Activated CD4-positive, alpha-beta T cell treated with anti-CD3 and anti-CD28 coated beads, Interleukin-2, amount 50 U/mL, for 1 hour (primary cell): Measurements from ENCODE around the gene MPI.

ENCODE experiments used
- DNase-seq: peaks from one replicate; pipeline ENCODE4 v3.0.0-alpha.2; 2020

Gene MPI

DNA sequence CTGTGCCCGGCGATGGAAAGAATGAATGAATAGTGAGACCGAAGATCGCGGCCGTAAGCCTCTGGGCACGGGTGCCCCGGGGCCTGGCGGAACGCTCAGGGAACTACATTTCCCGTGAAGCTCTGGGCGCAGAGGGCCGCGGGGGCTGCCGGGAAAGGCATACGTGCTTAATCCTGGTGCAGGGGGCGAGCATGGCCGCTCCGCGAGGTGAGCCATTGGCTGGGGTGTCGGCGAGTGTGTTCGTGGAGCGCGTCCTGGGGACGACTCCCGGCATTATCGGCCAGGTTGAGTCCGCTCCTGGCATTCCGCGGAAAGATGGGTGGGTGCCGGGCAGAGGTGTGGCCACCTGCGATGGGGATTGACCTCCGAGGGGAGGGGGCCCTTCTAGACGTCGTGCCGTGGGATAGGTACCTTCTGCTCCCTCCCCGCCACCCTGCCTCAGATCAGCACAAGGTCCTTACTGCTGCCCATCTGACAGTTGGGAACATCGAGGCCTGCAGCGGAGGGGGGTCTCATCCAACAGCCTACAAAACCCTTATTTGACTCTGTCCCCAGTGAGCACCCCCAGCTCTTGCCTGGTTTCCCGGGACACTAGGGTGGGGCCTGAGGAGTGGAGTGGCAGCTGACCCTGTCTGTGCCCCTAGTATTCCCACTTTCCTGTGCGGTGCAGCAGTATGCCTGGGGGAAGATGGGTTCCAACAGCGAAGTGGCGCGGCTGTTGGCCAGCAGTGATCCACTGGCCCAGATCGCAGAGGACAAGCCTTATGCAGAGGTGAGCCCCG is at the start of gene MPI:
TSS of gene MPI (plus strand) at position 160 of the 782 bp plus-strand sequence. CDS start at position 192, 32 bp downstream.
- DNase-seq = peak; percentile 81

DNA sequence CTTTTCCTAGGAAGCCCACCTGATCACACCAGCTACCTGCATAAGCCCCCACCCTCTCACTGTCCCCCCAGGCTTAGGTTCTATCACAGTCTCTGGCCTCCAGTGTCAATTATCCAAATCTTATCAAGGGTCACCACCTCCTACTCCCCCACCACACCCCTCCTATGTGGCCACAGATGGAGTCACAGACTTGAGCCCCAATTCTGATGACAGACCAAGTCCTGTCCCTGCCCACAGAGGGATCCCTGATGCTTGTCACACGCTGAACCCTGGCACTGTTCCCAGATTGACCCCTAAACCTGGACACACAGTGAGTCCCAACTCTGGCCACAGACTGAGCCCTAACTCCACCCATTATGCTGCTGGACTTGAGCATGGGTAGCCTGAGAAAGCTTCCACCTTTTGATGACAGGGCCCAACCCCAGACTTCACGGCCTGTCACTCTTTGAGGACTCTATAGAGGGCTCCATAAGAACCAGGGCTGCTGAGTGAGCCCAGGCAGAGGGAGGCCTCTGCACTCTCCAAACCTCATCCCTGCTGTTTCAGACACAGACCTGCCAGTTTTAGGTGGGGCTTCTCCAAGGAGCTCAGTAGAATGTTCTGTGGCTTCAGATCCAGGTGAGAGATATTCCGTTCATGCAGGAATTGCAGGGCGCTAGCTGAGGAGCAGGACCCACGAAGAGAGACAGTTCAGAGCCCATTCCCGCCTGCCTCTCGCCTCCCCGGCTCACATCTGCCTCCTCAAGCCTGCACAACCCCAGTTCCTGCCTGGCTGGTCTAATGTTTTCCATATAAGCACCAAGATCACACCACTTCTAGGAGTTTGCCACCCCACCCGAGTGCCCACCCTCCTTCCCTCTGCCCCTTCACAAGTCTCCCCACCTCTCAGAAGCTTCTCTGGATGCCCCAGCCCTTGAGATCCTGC is 48.7 kb upstream of the MPI start:
- DNase-seq = no peak

GRCh38 chr15:74841891-74842373 is 47.9 kb upstream of the MPI start:
- DNase-seq = no peak

GRCh38 chr15:74842581-74843444 is 47.0 kb upstream of the MPI start, which contains the start of gene ULK3:
TSS of gene ULK3 (minus strand) at chr15:74843156. CDS start at chr15:74843105, 51 bp downstream.
- peak; percentile 91 for DNase-seq

DNA sequence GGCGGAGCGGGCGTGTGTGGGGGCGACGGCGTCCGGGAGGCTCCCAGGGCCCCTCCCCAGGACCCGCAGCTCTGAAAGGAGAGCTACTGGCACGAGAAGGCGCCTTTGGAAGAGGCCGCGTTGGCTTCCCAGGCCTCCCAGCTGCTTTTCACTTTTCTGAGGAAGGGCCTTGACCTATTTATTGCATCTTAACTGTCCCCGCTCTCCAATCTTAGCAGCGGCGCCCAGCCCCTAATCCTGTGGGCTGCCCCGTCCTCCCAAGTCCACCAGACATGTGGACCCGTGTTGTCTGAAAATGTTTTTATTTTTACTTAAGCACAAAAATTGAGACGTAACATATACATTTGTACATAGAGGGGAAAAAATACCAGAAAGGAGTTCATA is 46.4 kb upstream of the MPI start:
- DNase-seq = no peak

DNA sequence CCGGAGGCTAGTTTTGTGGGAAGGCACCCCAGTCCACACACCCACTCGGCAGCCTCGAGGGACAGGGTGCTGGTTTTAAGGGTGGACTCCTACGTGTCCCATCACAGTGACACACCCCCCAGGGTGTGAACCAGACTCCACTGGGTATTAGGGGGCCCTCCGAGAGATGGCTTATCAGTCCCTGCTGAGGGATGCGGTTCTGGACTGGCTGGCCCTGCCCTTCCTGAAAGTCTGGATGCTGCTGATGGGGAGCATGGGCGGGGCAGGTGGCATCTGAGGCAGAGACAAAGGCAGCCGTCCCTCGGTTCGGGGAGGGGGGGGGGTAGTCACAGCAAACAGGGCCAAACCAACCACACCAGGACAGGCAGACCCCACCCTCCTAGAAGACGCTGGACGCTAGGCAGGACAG is 45.9 kb upstream of the MPI start:
- DNase-seq = no peak

DNA sequence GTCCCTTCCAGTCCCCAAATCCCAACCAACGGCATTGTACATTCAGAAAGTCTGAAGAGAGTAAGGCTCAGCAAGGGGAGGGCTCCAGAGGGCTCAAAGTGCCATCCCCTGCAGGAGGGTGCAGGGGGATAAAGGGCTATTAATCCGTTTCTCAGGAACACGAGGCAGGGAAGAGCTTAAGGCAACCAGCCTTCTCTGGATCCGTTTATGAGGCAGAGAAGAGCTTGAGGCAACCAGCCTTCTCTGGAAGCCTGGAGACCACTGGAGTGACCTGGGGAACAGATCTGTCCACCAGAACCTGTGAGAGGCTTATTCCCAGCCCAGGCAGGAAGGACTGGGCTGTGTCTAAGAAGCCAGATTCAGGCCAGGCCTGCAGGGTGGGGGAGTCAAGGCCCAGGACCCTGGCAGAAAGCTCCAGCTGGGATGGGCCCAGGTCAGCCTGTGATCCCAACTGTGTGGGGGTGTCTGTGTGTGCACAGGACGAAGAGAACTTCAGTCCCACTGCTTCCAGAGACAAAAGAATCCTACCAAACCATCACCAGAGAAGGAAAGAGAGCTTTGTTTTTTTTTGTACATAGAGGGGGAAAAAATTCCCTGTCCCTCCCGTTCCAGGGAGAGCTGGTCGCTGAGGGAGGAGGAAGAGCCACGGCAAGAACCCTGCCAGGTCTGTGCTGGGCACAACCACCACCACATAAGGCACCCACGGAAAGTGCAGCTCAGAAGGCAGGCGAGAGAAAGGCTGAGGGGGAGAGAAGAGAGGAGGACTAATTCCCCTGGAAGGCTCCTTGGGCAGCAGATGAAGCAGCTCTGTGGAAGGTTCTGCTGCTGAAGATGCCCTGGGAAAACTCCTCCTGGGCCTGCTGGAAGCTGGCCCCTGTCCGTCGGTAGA is 45.3 kb upstream of the MPI start:
- DNase-seq = no peak

DNA sequence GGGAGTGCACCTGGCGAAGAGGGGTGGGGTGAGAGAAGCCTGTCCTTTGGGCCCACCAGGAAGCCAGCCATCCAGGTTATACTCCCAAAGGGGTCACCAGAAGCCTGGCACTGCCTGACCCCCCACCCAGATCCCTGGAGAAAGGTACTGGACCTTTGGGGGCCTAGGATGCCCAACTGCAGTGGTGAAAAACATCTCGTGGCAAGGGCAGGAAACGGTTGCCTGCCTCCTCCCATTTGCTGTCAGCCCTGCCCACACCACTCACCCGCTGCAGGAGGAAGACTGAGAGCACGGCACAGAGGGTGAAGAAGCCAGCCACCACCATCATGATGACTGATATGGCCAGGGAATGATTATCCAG is 44.7 kb upstream of the MPI start:
- DNase-seq = peak; percentile 49

DNA sequence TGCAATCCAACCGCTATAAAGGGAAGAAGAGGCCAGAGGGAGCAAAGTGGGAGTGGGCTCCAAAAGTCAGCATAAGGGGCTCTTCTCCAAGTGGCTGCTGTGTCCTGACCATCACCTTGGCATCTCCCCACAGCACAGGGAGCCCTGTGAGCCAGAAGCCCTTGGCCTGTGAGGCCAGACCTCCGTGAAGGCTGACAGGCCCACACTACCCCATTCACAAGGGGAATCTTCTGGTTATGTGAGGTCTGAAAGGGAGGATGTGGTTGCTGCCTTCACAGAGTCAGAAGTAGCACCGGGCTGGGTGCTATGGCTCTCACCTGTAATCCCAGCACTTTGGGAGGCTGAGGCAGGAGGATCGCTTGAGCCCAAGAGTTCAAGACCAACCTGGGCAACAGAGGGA is 44.3 kb upstream of the MPI start:
- DNase-seq = no peak

DNA sequence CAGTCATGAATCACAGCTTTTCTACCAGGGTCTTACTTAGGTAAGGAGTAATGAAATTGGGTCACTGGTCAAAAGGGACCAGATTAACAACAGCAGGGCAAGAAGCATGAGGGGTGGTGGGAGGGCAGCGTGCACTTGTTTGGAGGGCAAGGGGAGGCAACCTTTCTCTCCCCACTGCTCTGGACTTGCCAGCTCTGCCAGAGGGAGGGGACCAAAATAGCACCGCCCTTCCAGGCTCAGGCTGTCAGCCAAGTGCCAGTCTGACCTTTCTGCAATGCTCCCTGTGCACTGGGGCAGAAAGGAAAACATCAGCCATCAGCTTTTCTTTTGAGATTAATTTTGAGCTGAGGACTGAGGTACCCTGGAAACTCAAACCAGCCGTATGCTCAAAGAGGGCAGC is 42.4 kb upstream of the MPI start:
- no peak for DNase-seq

DNA sequence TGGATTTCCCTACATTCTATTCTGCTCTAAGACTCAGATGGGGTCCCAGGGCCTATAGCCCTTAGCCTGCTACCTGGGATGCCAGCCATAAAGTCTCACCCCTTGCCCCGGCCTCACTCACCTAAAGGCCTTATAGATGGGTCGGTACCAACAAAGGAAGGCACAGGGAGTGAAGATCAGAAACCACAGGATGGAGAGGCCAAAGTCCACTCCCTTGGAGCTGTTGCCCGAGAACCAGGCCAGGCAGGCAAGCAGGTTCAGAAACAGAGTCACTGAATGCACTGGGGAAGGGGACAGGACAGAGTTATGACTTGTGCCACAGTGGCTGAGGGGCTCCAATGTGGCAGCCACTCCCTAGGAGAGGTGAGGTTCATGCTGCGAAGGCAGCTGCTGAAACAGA is 39.4 kb upstream of the MPI start:
- no peak for DNase-seq

DNA sequence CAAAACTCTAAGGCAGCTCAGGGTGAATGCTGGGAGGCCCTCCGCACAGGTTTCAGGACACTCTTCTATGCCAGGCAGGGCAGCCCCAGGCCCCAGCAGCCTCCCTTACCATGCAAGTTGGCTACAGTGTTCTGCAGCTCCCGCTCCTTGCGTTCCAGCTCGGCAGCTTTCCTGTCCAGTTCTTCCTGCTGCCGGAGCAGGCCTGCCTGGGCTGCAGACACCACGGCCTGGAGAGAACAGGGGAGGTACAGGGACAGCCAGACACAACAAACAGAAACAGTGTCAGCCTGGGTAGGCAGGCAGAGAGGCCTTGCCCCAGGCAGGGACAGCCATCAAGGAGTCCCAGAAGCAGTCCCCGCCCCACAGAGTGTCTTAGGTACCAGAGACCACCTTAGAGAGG is 37.9 kb upstream of the MPI start:
- no peak for DNase-seq

DNA sequence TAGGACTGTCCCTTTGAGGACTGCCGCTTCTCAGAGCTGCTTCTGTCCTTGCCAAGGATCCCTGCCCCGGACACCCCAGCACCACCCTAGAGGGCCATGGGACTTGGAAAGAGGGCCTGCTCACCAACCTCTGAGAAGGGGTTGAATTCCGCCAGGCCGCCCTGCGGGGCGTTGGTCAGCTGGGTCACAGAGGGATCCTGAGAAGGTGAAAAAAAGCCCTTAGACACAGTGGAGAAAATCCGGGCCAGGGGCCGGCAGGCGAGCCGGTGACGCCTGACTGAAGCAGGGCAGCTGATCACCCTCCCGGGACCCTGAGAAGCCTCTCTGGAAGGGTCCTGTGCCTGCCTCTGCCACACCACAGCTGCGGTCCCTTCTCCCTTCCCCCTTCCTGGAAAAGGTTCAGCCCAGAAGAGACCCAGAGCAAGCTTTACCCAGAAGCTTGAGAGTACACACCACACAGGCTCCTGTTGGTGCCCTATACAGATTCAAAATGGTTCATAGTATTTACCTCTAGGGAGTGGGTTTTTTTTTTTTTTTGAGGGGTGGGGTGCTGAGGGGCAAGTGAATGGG is 35.3 kb upstream of the MPI start:
- no peak for DNase-seq

DNA sequence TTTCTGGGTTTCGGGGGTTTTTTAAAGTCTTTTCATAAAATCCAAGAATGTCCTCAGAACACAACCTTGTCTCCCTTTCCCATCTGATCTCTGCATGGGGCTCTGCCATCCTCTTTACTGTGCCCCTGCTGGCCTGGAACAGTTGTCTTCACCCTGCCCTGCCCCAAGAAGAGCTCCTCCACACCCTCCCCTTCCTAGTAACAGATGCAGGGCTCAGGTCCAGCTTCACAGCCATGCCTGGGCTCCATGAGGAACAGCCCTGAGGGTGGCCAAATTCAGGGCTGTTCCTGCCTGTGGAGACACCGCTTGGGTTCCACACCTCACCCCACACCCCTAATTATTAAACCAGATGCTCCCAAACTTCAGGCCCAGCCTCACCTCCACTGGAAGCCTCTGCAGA is 34.0 kb upstream of the MPI start:
- no peak for DNase-seq

DNA sequence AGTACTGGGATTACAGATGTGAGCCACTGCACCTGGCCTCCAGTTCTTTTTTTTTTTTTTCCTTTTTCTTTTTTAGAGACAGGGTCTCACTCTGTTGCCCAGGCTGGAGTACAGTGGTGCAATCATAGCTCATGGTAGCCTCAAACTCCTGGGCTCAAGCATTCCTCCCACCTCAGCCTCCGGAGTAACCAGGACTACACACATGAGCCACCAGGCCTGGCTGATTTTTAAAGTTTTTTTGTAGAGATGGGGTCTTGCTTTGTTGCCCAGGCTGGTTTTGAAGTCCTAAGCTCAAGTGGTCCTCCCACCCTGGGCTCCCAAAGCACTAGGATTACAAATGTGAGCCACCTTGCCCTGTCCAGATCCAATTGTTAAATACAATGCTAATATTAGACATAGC is 33.3 kb upstream of the MPI start:
- DNase-seq = no peak

- DNase-seq = no peak
These were observed 32.7 kb upstream of the MPI start for GRCh38 chr15:74857082-74857655.

GRCh38 chr15:74857671-74858368 is 32.0 kb upstream of the MPI start:
- no peak for DNase-seq

DNA sequence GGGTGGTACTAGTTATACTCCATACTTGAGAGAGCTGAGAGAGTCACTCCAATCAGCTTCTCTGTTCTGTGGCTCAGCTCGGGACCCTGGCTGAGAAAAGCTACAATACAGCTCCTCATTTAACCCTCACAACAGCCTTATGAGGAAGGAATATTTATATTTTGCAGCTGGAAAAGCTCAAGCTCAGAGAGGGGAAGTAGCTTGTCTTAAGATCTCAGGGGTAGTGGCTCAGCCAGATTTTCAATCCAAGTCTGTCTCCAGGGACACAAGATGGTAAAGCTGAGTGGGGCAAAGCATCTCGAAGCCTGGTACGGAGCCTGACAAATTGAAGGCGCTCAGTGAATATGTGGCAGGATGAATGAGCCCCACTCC is 31.5 kb upstream of the MPI start:
- DNase-seq = no peak

DNA sequence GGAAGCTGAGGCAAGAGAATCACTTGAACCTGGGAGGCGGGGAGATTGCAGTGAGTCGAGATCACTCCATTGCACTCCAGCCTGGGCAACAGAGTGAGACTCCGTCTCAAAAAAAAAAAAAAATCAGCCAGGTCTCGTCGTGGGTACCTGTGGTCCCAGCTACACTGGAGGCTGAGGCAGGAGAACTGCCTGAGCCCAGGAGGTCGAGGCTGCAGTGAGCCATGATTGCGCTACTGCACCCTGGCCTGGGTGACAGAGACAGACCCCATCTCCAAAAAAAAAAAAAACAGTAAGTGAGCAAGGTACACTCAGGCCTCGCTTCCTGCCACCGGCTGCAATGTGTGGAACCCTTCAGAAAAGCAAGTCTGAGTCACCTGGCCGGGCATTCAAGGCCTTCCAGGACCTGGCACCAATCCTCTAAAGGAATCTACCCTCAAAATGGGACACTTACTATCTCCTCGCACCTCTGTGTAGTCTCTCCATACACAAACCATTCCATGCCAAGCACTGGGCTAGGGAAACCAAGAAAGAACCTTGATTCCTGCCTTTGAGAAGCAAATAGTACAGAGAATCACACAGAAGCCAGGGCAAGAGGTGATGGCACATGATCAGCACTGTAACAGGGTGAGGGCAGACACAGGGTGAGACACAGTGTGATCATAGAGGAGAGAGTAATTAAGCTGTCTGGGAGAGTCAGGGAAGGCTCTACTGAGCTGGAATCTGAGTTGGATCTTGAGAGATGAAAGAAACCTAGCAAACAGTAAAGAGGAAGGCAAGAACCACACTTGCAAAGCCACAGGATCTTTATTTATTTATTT is 26.4 kb upstream of the MPI start:
- DNase-seq = no peak

GRCh38 chr15:74864296-74864695 is 25.5 kb upstream of the MPI start:
- DNase-seq = no peak
